OCI-LY7 (cell line): Measurements from ENCODE around the gene PPP1R12C.

Experiments
- CTCF ChIP-seq: fragments of 200-600 bp; sonication (generic); conservative IDR thresholded peaks from 2 replicates; pipeline ENCODE4 v1.5.1; 2014; ENCODE audit warnings: mild to moderate bottlenecking, antibody characterized with exemption, low read length, moderate library complexity, mixed read lengths
- EZH2phosphoT487 ChIP-seq: fragments of 200-600 bp; sonication (generic); IDR thresholded peaks from 2 replicates; pipeline ENCODE4 v1.6.1; 2018; ENCODE audit warnings: low read depth, borderline replicate concordance, mild to moderate bottlenecking, mixed run types, antibody characterized with exemption, low read length, moderate library complexity, mixed read lengths

- TF ChIP-seq CTCF = peak; percentile 79
- TF ChIP-seq EZH2phosphoT487 = no peak
Observed at GRCh38 chr19:55112777-55113569, 4.5 kb downstream of the PPP1R12C start.
